ENCODE results near the gene RNF220.

Gene RNF220

GRCh38 chr1:44472620-44473525 is 67.8 kb downstream of the RNF220 start:
- DNase-seq (ENCODE audit: low read depth in 2 of 2), result peak in 1 of 2 donors; percentile 7
- H3K4me3 ChIP-seq (replicated peaks in 1 of 2; ENCODE audit: low read depth in 2 of 2, low read length in 2 of 2), result no peak overlapping the region
- TF ChIP-seq CTCF (IDR thresholded peaks at IDR 0.05; ENCODE audit: low read depth, low read length), result no peak

DNA sequence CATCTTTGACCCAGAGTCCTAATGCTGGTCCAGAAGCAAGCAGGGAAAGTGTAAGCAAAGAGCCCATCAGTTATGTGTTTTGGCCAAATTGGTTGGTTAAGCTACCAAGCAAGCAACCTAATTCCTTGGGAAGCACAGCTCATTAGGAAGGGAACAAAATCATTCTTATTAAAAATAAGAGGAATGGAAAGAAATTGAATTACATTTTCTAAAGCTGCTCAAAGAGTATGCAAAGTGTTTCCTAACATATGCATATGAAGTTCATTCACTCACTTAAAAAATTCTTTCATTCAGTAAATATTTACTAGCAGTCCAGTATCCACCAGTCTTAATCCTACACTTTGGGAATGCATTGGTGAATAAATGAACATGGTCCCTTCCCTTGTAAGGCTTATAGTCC is 71.8 kb downstream of the RNF220 start:
- no peak for DNase-seq (ENCODE audit: low read depth in 2 of 2)

GRCh38 chr1:44481701-44482100 is 76.6 kb downstream of the RNF220 start:
- no peak for TF ChIP-seq CTCF (IDR thresholded peaks at IDR 0.05; ENCODE audit: low read depth, low read length)
- DNase-seq (ENCODE audit: low read depth in 2 of 2), result no peak
- H3K4me3 ChIP-seq (replicated peaks in 1 of 2; ENCODE audit: low read depth in 2 of 2, low read length in 2 of 2), result no peak overlapping the region

More for the DNA sequence above, 71.8 kb downstream of the RNF220 start:
- no peak overlapping the region for H3K4me3 ChIP-seq (replicated peaks in 1 of 2; ENCODE audit: low read depth in 2 of 2, low read length in 2 of 2)
- TF ChIP-seq CTCF (IDR thresholded peaks at IDR 0.05; ENCODE audit: low read depth, low read length), result no peak

- no peak for DNase-seq (ENCODE audit: low read depth in 2 of 2)
Observed at GRCh38 chr1:44483089-44483874, 78.2 kb downstream of the RNF220 start.

GRCh38 chr1:44484155-44484688 is 79.2 kb downstream of the RNF220 start:
- H3K4me3 ChIP-seq (replicated peaks in 1 of 2; ENCODE audit: low read depth in 2 of 2, low read length in 2 of 2), result no peak overlapping the region
- DNase-seq (ENCODE audit: low read depth in 2 of 2), result peak; percentile 67 to 72
- TF ChIP-seq CTCF (IDR thresholded peaks at IDR 0.05; ENCODE audit: low read depth, low read length), result no peak

More at GRCh38 chr1:44483089-44483874, 78.2 kb downstream of the RNF220 start:
- H3K4me3 ChIP-seq (replicated peaks in 1 of 2; ENCODE audit: low read depth in 2 of 2, low read length in 2 of 2), result no peak overlapping the region
- TF ChIP-seq CTCF (IDR thresholded peaks at IDR 0.05; ENCODE audit: low read depth, low read length), result no peak

GRCh38 chr1:44485229-44485933 is 80.3 kb downstream of the RNF220 start:
- DNase-seq (ENCODE audit: low read depth in 2 of 2), result peak; percentile 89 to 98
- peak overlapping the region in 1 of 2 donors; percentile 28 for H3K4me3 ChIP-seq (replicated peaks in 1 of 2; ENCODE audit: low read depth in 2 of 2, low read length in 2 of 2)
- TF ChIP-seq CTCF (IDR thresholded peaks at IDR 0.05; ENCODE audit: low read depth, low read length), result no peak

Data from cardiac fibroblast (primary cell).